T-helper 1 cell treated with Interleukin-12 subunit alpha and Interleukin-12 subunit beta and Interleukin-4 antibody, amounts not matched to agents 30 μg/mL and 1 μg/mL, for 36 hours (primary cell): Measurements from ENCODE around the gene ZC3H4.

Source experiments
- H3K27ac Mint-ChIP-seq: one replicate; pipeline ENCODE4 v1.8.0; 2021; ENCODE audit warnings: mild to moderate bottlenecking, mixed read lengths
- H3K27me3 Mint-ChIP-seq: one replicate; pipeline ENCODE4 v1.8.0; 2021; ENCODE audit warnings: low read depth, mixed read lengths
- H3K36me3 Mint-ChIP-seq: one replicate; pipeline ENCODE4 v1.8.0; 2021; ENCODE audit warnings: low read depth, mixed read lengths
- H3K4me1 Mint-ChIP-seq: one replicate; pipeline ENCODE4 v1.8.0; 2021; ENCODE audit warnings: low read depth, mixed read lengths
- H3K4me3 Mint-ChIP-seq: one replicate; pipeline ENCODE4 v1.8.0; 2021; ENCODE audit warnings: mild to moderate bottlenecking, moderate library complexity, mixed read lengths
- H3K9me3 Mint-ChIP-seq: one replicate; pipeline ENCODE4 v1.8.0; 2021; ENCODE audit warnings: mixed read lengths

ZC3H4 gene

DNA sequence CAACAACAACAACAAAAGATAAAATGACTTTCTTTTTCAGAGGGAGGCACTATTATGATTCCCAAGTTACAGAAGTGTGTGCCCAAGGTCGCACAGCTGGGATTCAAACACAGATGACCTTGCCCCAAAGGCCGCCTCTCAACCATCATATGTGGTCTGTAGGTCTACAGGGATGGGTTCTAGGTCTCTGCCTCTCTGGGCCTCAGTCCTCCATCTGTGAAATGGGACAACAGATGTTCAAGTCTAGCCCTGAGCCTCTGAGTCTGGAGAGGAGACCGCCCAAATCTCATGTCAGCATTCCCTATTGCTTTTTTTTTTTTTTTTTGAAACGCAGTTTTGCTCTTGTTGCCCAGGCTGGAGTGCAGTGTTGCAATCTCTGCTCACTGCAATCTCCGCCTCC lies 89.1 kb downstream of the ZC3H4 start:
- H3K9me3 Mint-ChIP-seq: no peaks in the 10 kb centered on the region
- H3K27me3 Mint-ChIP-seq: peaks cover 76% of the 10 kb centered on the region
- peaks cover 2% of the 10 kb centered on the region for H3K4me1 Mint-ChIP-seq
- H3K4me3 Mint-ChIP-seq: no peak overlapping the region
- H3K36me3 Mint-ChIP-seq: no peaks in the 10 kb centered on the region
- no peak overlapping the region for H3K27ac Mint-ChIP-seq

DNA sequence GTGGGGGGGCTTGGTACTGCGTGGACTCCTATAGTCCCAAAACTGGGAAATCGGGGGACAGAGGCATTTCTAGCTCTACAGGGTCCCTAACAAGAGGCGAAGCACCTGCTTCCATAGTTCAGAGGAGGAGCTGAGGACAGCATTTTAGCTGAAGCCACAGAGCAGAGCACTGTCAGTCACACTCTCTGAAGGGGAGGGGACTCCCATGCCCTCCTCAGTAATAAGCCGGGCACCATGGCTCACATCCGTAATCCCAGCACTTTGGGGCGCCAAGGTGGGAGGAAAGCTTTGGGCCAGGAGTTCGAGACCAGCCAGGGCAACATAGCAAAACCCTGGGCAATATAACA lies 90.2 kb downstream of the ZC3H4 start:
- Mint-ChIP-seq H3K27me3 (peaks cover 79% of the 10 kb centered on the region), H3K4me1 (peaks cover 5% of the 10 kb centered on the region), H3K36me3 (no peaks in the 10 kb centered on the region), H3K27ac (no peak overlapping the region), H3K9me3 (no peaks in the 10 kb centered on the region), H3K4me3 (no peak overlapping the region)

- peak overlapping the region; percentile 20 for H3K27ac Mint-ChIP-seq
- no peaks in the 10 kb centered on the region for H3K36me3 Mint-ChIP-seq
- H3K27me3 Mint-ChIP-seq: peaks cover 75% of the 10 kb centered on the region
- peaks cover 5% of the 10 kb centered on the region for H3K4me1 Mint-ChIP-seq
- H3K9me3 Mint-ChIP-seq: no peaks in the 10 kb centered on the region
- no peak overlapping the region for H3K4me3 Mint-ChIP-seq
Observed at GRCh38 chr19:47022541-47023447, 90.8 kb downstream of the ZC3H4 start.

DNA sequence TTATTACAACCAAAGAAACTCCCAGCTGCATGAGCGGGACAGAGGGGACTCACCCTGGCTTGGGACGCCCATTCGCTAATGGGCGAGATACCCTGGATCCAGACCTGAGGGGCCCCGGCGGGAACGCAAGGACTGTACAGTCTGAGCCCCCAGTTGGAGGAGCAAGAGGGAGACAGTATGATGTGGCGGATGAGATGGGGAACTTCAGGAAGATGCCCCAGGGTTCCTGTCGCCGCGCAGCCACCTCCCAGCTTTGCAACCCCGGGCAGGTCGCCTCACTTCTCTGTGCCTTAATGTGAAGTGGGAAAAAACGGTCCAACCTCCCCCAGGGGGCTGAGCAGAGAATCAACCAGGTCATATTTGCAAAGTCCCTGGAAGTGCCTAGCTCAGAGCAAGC lies 91.4 kb downstream of the ZC3H4 start:
- Mint-ChIP-seq H3K27me3 (peaks cover 70% of the 10 kb centered on the region), H3K4me1 (peaks cover 5% of the 10 kb centered on the region), H3K4me3 (no peak overlapping the region), H3K9me3 (no peaks in the 10 kb centered on the region), H3K27ac (no peak overlapping the region), H3K36me3 (no peaks in the 10 kb centered on the region)

- no peaks in the 10 kb centered on the region for H3K9me3 Mint-ChIP-seq
- peaks cover 5% of the 10 kb centered on the region for H3K4me1 Mint-ChIP-seq
- H3K27me3 Mint-ChIP-seq: peaks cover 66% of the 10 kb centered on the region
- H3K36me3 Mint-ChIP-seq: no peaks in the 10 kb centered on the region
- no peak overlapping the region for H3K4me3 Mint-ChIP-seq
- H3K27ac Mint-ChIP-seq: no peak overlapping the region
Observed at GRCh38 chr19:47021536-47022139, 91.9 kb downstream of the ZC3H4 start.

DNA sequence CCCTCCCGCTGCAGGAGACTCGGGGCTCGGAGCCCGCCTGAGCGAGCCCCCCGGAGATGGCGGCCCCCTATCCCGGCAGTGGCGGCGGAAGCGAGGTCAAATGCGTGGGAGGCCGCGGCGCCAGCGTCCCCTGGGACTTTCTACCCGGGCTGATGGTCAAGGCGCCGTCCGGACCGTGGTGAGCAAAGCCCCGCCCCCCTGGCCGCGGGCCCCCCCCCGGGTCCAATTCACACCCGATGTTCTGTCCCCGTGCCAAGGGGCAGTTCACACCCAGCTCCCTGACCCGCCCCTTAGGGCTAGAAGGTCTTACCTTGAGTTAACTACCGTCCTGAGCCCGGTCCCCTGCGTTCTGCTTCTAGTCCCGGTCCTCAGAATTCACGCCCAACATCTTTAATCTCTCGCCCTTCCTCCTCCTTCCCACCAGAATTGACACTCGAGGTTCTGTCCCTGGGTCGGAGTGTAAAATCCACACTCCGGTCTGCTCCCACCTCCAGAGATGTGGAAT lies 92.5 kb downstream of the ZC3H4 start:
- peaks cover 60% of the 10 kb centered on the region for H3K27me3 Mint-ChIP-seq
- H3K27ac Mint-ChIP-seq: no peak overlapping the region
- no peaks in the 10 kb centered on the region for H3K36me3 Mint-ChIP-seq
- H3K9me3 Mint-ChIP-seq: no peaks in the 10 kb centered on the region
- peaks cover 5% of the 10 kb centered on the region for H3K4me1 Mint-ChIP-seq
- H3K4me3 Mint-ChIP-seq: no peak overlapping the region

DNA sequence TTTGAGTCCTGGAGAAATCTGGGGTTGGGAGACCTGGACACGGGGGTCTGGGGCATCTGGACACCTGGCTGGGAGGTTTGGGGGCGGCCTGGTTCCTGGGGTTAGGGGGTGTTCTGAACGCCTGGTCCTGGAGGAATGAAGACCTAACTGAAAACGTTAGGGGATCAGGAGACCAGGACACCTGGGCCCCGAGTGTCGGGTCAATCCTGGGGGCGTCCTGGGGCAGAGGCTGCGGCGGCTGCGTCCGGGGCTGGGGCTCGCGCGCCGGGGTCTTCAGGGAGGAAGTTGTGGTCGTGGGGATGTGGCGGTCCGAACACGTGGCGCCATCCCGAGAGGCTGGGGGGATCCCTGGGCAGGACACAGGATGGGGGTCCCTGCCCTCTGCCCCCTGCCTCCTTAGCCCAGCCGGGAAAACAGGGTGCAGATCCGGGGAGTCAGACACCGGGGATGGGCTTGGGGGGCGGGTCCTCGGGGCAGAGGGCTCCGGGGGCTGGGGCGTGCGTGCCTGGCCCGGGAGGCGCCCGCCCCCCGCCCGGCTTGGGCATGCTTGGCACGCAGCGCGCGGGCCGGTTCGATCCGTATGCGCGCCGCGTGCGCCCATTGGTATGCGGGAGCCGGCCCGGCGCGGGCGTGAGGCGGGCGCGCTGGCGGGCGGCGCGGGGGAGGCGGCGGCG lies 93.3 kb downstream of the ZC3H4 start:
- H3K4me3 Mint-ChIP-seq: no peak overlapping the region

DNA sequence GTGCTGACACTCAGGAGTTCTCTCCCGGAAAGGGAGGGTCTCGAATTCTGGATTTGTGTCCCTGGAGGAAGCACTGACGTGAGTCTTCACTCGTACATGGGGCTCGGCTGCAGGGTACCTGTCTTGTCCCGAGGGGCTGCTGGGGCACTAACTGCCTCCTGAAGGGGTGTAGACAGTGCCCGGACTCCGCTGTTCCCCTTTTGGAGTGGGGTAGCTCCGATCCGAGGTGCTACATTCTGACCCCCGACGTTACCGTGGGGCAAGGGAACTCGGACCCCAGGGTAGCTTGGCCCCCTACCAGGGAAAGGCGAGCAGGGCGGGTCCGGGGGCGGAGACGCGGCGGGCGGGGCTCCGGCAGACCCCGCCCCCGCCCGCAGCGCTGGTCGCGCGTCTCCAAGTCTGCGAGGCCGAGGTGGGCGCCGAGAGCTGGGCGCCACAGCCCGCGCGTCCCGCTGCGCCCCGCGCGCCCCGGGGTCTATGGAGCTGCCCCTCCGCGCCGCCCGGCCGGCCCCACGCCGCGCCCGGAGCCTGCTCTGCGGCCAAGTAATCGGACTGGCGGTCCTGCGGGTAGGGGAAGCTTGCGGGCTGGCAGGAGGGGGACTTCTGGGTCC lies 94.0 kb downstream of the ZC3H4 start, which contains the start of gene NPAS1:
NPAS1 (plus strand) TSS at position 407 of the 611 bp plus-strand sequence. CDS start 1,211 bp downstream, outside the sequence.
- no peaks in the 10 kb centered on the region for H3K9me3 Mint-ChIP-seq
- no peaks in the 10 kb centered on the region for H3K36me3 Mint-ChIP-seq
- no peak within 1 kb of the TSS for H3K4me3 Mint-ChIP-seq
- no peak within 1 kb of the TSS for H3K27ac Mint-ChIP-seq
- peaks cover 49% of the 10 kb centered on the region for H3K27me3 Mint-ChIP-seq
- peaks cover 5% of the 10 kb centered on the region for H3K4me1 Mint-ChIP-seq

More for the DNA sequence above, 93.3 kb downstream of the ZC3H4 start:
- no peaks in the 10 kb centered on the region for H3K9me3 Mint-ChIP-seq
- peaks cover 5% of the 10 kb centered on the region for H3K4me1 Mint-ChIP-seq
- H3K27ac Mint-ChIP-seq: no peak overlapping the region
- peaks cover 53% of the 10 kb centered on the region for H3K27me3 Mint-ChIP-seq
- no peaks in the 10 kb centered on the region for H3K36me3 Mint-ChIP-seq

DNA sequence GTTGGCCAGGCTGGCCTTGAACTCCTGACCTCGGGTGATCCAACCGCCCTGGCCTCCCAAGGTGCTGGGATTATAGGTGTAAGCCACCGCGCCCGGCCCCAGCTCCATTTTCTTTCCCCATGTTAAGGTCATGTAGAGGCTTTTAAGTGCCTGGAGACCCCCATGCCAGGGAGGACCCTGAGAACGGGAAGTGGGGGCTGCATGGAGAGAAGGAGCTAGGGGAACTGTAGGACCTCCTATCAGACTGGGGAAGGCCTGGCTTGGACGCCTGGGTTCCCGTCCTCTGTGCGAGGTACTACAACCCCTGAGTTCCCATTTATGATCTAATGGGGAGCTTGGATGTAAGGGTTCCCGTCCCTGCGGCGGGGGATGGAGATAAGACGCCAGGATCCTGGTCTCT lies 94.7 kb downstream of the ZC3H4 start:
- Mint-ChIP-seq H3K4me1 (peaks cover 5% of the 10 kb centered on the region), H3K9me3 (no peaks in the 10 kb centered on the region), H3K4me3 (no peak overlapping the region), H3K27me3 (peaks cover 43% of the 10 kb centered on the region), H3K27ac (no peak overlapping the region), H3K36me3 (no peaks in the 10 kb centered on the region)
